AG09309 (cell line): ENCODE measurements around the gene HMG20A.

Experiments
- DNase-seq: peaks from one replicate; pipeline ENCODE4 v3.0.0-alpha.2; 2010; ENCODE audit warnings: low read depth
- H3K4me3 ChIP-seq: 2 replicates; pipeline ENCODE4 v1.5.1; 2011; ENCODE audit warnings: mild to moderate bottlenecking, low read depth, low read length, moderate library complexity; ENCODE audit not compliant: control insufficient read depth
- TF ChIP-seq, protein P1 (sequence below): IDR thresholded peaks from 2 replicates; pipeline ENCODE4 v1.5.1; 2011; ENCODE audit warnings: mild to moderate bottlenecking, low read depth, low read length, inconsistent platforms; ENCODE audit not compliant: insufficient read depth, control insufficient read depth; ENCODE audit errors: missing control alignments

Gene HMG20A

DNA sequence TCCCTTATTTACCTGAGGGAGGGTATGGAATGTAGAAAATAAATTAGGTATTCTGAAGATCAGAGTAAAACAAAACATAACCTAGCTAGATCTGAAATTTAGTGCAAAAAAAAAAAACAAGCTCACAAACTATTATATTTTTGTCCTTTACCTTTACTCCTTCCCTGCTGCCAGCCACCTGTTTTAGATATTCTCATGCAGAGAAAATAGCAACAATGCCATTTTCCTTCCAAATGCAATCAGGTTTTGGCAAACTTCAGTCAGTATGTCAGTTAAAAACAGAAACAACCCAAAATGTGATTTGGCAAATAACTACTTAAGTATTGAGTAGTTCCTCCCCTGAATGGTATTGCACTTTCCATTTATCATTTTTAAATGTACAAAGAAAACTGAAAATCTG lies 36.6 kb upstream of the HMG20A start:
- TF ChIP-seq, protein P1, sequence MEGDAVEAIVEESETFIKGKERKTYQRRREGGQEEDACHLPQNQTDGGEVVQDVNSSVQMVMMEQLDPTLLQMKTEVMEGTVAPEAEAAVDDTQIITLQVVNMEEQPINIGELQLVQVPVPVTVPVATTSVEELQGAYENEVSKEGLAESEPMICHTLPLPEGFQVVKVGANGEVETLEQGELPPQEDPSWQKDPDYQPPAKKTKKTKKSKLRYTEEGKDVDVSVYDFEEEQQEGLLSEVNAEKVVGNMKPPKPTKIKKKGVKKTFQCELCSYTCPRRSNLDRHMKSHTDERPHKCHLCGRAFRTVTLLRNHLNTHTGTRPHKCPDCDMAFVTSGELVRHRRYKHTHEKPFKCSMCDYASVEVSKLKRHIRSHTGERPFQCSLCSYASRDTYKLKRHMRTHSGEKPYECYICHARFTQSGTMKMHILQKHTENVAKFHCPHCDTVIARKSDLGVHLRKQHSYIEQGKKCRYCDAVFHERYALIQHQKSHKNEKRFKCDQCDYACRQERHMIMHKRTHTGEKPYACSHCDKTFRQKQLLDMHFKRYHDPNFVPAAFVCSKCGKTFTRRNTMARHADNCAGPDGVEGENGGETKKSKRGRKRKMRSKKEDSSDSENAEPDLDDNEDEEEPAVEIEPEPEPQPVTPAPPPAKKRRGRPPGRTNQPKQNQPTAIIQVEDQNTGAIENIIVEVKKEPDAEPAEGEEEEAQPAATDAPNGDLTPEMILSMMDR: no peak
- H3K4me3 ChIP-seq: no peak overlapping the region
- DNase-seq: no peak

DNA sequence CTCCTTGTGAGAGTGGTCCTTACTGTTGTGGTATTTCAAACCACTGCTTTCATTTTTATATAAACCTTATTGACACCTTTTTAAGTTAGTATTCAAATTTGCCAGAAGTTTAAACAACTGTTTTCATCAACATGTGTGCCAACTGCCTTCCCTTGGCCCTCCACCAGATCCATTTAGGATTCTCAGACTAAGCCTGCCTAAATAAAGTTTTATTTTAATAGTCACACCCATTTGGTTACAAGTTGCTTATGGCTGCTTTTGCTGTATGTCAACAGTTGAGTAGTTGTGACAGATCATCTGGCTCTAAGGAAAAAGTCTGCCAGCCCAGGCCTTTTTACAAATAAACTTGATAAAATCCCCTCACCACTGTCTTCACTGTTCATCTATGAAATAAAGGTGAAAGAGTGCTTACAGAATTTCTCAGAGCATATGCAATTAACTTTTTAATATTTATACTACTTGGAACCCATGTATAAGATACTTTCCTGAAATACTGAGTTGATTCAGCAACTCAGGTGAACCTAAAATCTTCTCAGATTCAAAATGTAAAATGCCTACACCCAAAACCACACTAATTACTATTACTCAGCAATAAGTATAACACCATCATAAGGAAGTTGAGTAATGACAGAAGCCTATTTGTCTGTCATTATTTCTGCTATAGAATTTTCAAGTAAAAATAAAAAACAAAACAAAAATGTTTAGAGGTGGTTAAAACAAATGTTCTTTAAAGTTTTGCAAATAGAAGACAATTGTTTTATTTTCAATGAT lies 35.9 kb upstream of the HMG20A start:
- no peak overlapping the region for H3K4me3 ChIP-seq
- DNase-seq: no peak
- TF ChIP-seq, protein P1: no peak

DNA sequence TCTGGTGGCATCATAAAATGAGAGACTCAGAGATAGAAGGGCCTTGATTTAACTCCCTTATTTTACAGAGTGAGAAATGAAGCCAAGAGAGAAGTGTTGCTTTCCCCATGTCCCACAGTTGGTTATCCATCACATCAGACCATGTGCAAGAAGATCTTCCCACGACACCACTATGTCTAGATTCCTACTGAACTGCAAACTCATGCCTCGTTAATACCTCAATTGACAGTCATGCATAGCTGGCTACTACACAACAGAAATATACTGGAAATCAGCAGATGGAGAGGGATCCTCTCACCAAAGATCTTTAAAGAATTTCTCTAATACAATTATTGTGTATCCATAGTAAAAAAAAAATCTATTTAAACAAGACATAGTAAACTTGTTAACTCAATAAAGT lies 34.1 kb upstream of the HMG20A start:
- no peak overlapping the region for H3K4me3 ChIP-seq
- TF ChIP-seq, protein P1: no peak
- DNase-seq: no peak

DNA sequence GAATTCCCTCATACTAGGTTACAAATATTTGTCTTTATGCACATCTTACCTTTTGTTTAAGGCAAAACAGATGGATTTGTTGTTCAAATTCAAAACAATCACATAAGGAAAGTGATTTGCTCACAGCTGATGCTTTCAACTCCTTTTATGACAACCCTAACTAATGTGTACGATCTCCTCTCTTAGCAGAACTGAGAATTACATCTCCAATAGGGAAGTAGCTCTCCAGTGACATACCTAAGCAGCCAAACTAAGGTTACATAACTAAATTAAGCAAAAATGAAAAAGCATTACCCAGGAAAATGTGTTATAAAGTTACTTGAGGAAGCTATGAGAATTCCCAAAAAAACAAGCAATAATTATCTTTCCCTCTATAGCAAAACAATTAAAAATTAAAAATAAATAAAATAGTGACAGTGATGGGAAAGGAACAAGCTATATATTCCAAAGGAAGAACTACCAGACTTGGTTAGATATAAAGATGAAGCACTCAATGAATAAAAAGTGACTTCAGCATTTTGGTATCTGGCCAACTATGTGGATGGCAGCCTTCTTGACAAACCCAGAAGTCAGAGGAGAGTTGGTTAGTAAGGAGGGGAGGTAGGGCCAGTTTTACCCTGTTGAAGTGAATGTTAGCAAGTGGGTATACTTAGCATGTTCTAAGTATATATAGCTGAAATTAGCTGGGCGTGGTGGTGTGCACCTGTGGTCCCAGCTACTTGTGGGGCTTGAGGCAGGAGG lies 33.2 kb upstream of the HMG20A start:
- TF ChIP-seq, protein P1: no peak
- DNase-seq: no peak
- H3K4me3 ChIP-seq: no peak overlapping the region

DNA sequence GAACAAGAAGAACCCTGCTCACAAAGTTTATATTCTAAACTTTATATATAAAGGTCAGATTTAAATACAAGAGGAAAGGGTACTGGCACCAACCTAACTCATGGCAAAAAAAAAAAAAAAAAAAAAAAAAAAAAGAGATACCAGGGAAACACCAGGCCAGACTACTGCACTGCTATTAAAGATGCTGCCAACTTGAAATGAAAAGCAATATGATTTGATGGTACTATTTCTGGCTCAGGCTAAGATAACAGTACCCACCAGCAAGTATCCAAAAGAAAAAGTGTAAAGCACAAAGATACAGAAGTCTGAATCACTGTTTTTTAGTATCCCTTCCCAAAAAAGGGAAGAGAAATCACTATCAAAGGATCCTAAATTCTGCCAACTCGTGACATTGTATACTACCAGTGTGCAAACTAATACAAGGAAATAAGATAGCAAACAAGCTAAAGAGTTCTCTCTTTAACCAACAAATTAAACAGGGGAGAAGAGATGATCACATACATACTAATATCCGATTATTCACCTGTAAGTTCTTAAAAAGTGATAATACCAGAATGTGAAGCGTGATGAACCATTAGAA lies 29.2 kb upstream of the HMG20A start:
- TF ChIP-seq, protein P1: no peak
- DNase-seq: no peak
- H3K4me3 ChIP-seq: no peak overlapping the region

DNA sequence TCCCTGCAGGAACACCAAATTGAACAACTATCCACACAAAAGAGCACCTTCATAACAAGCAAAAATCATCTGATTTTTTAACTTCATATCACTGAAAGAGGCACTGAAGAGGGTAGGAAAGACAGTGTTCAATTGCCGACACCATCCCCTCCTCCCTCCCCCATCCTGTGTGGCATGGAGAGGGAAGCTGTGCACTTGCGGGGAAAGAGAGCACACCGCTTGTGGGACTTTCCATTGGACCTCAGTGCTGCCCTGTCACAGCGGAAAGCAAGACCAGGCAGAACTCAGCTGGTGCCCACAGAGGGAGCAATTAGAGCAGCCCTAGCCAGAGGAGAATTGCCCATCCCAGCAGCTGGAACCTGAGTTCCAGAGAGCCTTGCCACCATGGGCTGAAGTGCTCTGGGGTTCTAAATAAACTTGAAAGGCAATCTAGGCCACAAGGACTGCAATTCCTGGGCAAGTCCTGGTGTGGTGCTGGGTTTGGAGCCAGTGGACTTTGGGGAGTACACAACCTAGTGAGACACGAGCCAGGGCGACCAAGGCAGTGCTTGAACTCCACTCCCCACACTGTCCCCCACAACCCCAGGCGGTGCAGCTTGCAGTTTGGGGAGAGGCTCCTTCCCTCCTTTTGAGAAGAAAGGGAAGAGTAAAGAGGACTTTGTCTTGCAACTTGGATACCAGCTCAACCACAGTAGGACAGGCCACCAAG lies 27.8 kb upstream of the HMG20A start:
- no peak overlapping the region for H3K4me3 ChIP-seq

More for the DNA sequence above, 27.8 kb upstream of the HMG20A start:
- DNase-seq: no peak
- TF ChIP-seq, protein P1: no peak
